ENCODE measurements around the gene TMEM161B.
"Not testable (repeated sequence)": the region's sequence is repeated elsewhere in the genome, so short reads cannot be mapped to it uniquely, and the experiment has no call there.

The TMEM161B gene

DNA sequence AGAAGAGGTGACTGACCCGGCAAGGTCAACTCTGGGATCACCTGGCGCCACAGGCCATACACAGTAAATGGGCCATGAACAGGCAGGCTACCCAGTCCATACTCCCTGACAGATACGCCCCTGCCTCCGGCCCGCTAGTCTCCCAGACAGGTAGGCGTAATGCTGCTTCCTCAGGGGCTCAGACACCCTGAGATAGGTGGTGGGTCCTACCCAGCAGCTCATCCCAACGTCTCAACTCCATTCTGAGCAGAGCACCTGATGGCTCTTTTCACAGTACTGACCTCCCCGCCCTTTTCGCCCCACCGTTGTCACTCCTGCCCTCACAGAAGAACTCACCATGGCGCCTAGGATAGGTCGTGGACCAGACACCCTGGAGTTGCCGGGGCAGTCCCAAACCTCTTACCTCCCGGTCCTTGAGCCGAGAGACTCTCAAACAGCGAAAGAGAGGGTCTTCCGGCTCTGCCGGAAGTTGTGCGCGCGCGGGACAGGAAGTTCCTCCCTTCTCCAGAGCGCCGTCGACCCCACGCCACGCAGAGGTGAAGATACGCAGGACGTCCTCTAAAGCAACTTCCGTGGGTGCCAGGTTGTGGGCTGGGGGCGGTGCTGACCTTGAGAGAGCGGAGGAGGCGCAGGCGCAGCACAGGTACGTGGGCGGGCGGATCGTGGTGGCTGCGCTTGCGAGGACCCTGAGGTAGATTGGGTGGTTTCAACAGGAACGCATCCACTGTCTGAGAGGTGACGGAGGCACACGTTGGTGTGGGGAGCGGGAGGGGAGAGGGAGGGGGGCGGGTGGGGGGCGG, at the start of gene TMEM161B:
TMEM161B (minus strand) TSS at position 461 of the 800 bp plus-strand sequence; CDS start at position 339, 122 bp downstream.
- peak; percentile 97 for DNase-seq (ENCODE audit: low spot score)

DNA sequence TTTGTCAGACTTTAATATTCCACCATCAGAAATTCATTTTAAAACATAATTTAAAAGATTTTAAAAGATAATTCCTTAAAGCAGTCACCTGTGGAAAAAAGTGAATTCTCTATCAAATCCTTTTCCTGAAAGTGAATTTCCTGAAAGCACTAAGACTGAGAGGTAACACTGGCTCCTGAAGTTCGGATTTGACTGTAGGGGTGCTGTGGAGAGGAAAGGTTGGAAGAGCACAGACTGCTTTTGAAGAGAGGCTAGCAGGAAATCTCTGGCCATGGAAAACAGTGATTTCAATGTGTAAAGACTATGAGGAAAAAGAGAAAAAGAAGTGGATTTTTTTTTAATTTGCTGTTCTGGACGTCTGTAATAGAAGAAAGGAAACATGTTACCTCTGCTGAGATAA, 35.7 kb upstream of the TMEM161B start:
- DNase-seq (ENCODE audit: low spot score), result no peak

DNA sequence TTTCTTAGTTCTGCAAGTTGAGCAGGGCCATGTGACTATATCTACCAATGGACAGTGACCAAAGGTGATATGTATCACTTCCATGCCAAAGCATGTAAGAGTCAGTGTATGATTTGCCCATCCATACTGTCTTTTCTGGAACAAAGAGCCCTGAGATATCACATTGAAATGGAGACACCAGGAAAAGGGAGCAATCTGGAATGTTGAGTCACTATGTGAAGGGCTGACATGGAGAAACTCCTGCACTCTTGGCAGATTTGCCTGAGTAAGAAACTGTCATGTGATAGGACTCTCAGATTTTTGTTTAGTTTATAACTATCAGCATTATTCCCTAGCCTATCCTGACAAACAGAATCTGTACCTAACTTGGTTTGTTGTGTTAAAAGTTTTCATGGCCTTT, 29.8 kb upstream of the TMEM161B start:
- DNase-seq (ENCODE audit: low spot score), result no peak

DNA sequence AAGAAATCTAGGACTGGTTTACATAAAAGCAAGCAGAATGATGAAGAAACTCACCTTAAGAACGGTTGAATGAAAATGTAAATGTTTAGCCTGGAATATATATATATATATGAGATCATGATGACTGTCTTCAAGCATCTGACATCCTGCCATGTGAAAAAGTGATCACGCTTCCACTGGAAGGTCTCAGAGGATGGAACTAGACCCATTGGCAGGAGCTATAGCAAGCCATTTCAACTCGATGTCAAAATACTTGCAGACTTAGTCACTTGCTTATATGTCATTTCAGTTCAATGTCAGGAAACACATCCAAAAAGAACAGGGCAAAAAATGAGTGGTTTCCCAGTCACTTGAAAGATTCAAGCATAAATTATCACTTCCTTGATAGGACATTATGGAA, 22.2 kb upstream of the TMEM161B start:
- no peak for DNase-seq (ENCODE audit: low spot score)

DNA sequence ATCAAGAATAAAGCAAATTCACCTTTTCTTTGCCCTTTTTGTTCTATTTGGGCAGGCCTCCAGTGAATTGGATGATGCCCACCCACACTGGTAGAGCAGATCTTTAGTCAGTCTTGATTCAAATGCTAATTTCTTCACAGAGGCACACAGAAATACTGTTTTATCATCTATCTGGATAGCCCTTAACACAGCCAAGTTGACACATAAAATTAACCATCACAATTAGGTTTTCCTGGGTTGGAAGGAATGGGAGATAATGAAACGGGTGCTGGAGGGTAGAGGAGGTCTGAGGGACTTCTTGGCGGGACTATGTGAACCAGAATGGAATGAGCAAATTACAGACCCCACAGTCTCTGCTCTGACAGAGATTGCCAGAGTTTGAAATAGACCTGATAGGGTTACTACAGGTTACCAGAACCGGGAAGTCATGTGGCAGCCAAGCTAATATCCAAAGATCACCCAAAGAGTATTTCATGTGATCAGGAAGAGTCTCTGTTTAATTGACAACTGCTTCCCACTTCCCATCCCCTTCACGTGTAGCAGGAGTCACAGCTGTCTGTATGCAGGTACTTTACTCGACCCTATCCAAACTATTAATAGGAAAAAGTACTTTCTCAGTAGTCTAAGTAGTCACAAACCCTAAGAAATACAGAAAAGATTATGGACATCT, 20.0 kb upstream of the TMEM161B start:
- DNase-seq (ENCODE audit: low spot score), result no peak

DNA sequence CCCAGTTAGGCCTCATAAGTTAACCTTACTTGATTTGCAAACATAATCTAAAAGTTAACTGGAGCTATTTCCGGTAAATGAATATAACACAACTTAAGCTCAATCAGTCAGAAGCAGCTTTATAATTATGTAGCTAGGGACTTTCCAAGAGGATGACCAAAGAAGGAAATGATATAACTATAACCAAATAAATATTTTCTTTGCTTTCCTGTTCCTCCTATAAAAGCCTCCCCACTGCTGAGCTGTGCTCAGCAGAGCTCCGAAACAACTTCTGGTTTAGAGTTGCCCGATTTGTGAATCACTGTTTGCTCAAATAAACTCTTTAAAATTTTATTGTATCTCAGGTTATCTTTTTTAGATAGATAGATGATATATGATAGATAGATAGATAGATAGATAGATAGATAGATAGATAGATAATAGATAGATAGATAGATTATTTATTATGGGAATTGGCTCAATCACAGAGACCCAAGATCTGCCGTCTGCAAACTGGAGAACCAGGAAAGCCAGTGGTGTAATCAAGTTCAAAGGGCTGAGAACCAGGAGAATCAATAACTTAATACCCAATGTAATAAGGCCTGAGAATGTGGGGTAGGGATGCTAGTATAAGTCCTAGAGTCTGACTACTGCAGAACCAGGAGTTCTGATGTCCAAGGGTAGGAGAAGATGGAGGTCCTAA, 19.3 kb upstream of the TMEM161B start:
- DNase-seq (ENCODE audit: low spot score), result no peak

DNA sequence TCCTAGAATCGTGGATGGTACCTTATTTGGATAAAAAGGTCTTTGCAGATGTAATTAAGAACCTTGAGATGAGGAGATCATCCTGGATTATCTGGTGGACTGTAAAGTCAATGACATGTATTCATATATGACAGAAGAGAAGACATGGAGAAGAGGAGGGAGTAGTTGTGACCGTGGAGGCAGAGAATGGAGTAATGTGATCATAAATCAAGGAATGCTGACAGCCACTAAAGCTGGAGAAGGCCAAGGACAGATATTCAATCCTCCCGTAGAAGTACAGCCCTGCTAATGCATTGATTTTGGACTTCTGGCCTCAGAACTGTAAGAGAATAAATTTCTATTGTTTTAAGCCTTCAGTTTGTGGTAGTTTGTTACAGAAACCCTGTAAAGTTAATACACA, 18.7 kb upstream of the TMEM161B start:
- DNase-seq (ENCODE audit: low spot score), result no peak

DNA sequence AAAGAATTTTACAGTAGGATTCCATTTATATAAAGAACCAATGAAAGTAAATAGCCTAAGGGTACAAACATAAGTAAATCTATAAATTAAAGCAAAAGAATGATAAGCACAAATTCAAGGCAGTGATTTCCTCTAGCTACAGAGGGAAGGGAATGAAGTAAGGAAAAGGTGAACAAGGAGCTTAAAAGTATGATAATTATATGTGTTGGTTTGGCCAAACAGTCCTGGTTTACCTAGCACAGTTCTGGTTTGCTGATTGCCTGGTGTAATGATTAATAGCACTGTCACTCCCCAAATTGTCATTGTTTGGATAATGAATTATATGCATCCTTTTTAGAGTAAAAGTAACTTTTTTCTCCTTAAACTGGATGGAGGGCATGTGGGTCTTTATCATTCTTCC, 15.0 kb upstream of the TMEM161B start:
- DNase-seq (ENCODE audit: low spot score), result no peak

DNA sequence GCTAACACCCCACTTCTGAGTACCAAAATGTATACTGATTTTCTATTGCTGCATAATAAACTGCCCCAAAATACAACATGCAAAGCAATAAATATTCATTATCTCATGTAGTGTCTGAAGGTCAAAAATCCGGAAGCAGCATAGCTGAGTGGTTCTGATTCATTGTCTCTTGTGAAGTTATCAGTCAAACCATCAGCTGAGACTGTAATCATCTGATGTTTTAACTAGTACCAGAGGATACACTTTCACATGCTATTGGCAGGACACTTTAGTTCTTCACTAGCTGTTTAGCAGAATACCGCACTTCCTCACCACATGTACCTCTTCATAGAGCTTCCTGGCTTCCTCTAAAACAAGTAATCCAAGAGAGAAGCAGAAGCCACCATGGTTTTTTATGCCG, 12.7 kb upstream of the TMEM161B start:
- no peak for DNase-seq (ENCODE audit: low spot score)

DNA sequence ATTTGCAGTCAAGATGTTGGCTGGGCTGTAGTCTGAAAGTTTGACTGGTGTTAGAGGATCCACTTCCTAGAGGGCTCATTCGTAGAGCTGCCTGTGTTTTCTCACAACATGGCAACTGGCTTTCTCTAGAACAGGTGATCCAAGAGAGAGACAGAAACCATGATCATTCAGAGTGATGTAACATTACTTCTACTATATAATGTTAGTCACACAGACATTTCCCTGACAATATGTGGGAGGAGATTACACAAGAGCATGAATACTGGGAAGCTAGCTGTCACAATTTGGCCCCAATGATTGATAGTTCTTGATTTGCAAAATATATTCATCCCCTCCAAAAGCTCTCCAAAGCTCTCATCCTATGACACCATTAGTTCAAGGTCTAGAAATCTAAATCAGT, 10.9 kb upstream of the TMEM161B start:
- no peak for DNase-seq (ENCODE audit: low spot score)

DNA sequence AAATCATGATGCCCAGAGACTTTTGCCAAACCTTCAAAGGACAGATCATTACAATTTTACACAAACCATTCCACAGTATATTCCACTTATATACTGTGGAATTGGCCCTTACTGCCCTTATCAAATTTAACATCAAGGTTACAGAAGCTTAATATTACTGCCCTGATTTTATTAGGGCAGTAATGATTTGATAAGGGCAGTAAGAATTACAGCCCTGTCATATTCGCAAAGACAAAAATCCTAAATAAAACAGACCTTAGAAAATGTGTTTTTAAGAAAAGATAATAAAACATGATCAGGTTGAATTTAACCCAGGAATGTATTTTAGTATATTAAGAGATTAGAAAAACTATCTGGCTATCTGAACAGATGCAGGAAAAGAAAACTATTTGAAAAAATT, 7.7 kb upstream of the TMEM161B start:
- no peak for DNase-seq (ENCODE audit: low spot score)

DNA sequence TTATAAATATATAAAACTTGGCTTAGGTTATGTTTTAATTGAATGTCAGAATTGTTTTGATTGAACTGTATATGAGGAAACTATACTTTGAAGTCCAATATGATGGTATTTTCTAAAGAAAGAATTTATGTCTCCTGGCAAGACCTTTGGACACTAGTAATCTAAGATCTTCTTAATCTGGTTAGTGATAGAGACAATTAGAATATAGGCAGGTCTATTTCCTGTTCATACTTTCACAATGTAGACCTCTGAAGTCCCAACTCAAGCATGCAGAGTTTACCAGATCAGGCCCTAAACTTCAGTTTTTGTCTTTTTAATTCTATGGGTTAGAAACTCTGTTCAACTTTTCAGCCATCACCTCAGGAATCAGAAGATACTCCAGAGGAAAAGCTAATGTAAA, 6.9 kb upstream of the TMEM161B start:
- DNase-seq (ENCODE audit: low spot score), result no peak

DNA sequence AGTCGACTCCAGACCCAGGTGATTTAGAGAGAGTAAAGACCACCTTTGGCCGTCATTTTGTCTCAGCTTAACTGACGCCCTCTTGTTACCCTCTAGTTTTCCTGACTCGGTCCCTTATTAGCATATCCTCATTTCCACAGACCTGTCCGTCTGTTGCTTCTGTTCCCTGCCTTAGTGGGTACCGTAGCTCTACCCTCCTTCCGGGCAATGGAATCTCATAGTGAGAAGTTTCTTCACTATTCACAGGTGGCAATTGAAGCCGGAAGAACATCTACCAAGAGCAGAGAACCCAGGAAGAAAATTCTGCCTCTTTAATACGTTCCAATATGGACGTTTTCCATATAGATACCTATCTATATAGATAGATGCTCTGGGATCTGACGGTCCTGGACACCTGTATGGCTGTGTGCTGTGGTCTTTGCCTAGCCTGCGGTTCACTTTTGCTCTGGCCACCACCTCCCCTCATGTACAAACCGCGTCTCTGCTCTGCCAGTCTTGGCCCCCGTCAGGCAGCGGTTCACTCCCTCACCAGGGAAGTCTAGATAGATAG, 652 bp upstream of the TMEM161B start:
- DNase-seq (ENCODE audit: low spot score), result peak; percentile 44

DNA sequence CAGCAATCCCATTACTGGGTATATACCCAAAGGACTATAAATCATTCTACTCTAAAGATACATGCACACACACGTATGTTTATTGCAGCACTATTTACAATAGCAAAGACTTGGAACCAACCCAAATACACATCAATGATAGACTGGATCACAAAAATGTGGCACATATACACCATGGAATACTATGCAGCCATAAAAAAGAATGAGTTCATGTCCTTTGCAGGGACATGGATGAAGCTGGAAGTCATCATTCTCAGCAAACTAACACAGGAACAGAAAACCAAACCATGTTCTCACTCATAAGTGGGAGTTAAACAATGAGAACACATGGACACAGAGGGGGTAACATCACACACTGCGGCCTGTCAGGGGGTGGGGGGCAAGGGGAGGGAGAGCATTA, 4.1 kb downstream of the TMEM161B start:
- DNase-seq (ENCODE audit: low spot score), result not testable (repeated sequence)

DNA sequence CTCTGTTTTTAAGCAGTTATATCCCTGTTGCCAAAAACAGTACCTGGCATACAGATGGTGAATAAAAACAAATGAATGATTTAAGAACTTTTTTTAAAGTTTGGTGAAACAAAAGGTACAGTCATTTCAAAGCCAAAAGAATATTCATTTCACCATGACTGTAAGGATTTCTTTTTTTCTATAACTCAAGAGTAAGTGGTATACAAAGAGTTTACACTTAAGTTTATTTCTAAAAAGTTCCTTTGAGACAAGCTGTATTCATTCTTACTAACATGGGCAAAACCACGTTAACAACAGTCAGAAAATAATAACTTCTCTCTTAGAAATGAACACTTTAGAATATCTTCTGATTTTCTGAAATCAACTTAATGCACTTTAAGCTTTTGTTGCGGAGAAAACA, 5.3 kb downstream of the TMEM161B start:
- no peak for DNase-seq (ENCODE audit: low spot score)

DNA sequence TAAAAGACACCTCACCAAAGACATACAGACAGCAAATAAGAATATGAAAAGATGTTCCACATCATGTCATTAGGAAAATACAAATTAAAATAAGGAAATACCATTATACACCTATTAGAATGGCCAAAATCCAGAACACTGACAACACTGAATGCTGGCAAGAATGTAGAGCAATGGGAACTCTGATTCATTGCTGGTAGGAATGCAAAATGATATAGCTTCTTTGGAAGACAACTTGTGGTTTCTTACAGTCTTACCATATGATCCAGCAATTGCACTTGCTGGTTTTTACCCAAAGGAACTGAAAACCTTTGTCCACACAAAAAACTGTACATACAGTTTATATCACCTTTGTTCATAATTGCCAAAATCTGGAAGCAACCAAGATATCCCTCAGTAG, 6.5 kb downstream of the TMEM161B start:
- no peak for DNase-seq (ENCODE audit: low spot score)

DNA sequence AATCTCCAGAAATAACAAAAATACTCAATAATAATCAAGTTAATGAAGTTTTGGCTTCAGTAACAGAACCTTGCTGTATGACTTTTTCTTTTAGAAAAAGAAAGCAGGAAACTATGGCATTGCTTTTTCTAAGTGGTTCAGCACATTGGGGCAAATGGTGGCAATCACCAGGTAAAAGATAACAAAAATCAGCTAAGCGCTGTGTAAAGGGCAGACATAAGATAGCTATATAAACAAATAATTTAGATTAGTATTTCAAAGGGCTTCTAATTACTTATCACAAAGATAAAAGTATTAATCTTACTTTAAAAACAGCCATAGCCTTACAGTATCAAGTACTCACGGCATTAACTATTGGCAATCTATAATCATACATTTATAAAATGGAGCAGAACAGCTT, 10.0 kb downstream of the TMEM161B start:
- DNase-seq (ENCODE audit: low spot score), result no peak

DNA sequence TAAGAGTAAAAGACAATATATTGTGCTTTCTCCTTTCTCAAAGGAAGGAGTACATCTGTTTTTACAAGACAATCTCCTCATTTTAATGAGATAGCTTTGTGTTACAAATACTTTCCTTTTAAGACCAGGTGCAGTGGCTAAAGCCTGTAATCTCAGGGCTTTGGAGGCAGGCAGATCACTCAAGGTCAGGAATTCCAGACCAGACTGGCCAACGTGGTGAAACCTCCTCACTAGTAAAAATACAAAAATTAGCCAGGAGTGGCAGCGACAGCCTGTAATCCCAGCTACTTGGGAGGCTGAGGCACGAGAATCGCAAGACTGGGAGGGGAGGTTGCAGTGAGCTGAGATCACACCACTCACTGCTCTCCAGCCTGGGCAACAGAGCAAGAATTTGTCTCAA, 11.8 kb downstream of the TMEM161B start:
- DNase-seq (ENCODE audit: low spot score), result no peak

DNA sequence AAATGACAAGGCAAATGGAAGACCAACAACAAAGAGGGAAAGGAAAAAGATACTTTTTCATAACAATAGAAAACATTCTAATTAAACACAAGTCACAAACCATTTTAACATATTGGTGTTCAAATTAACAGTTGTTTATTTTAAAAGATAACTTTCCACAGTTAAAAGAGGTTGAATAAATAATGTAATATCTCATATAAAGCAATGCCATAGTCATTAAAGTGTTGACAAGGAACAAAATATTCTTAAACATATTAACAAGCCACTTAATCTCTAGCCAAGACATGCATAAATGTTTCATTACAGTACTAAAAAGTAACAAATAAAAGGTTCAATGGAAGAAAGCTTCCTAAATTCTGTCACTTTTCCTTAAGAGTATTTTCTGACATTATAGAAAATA, 12.6 kb downstream of the TMEM161B start:
- DNase-seq (ENCODE audit: low spot score), result no peak

DNA sequence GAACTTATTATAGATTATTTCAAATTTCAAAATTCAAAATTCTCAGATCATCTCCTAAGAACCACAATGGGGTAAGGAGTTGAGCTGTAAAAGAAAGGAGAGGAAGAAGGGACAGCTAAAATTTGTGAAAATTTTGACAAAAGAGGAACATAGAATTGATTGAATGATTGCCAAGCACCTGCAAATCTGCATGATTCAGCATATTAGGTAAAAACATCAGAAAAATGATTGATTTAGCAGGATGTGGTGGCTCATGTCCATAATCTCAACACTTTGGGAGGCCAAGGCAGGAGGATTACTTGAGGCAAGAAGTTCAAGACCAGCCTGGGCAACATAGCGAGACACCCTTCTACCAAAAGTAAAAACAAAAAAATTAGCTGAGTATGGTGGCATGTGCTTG, 14.3 kb downstream of the TMEM161B start:
- DNase-seq (ENCODE audit: low spot score), result no peak

DNA sequence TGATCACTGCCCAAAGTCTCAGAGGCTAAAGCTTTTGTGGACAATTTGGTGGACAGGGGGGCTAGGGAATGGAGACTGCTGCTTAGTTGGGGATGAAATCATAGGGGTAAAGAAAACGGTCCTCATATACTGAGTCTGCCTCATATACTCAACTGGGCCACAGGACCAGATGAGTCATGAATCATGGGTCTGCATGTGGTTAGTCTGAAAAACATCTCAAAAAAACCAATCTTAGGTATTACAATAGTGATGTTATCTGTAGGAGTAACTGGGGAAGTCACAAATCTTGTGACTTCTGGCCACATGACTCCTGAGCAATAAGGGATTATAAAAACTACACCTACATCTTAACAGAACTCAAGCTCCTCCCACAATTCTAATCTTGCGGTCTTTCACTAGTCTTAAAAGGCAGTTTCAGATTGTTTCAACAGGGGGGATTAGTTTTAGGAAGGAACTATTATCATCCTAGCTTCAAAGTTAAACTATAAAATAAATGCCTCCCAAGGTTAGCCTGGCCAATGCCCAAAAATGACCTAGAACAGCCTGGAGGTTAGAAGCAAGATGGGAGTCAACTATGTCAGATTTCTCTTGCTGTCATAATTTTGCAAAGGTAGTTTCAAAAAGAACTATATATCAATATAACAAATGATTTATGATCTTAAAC, 17.5 kb downstream of the TMEM161B start:
- no peak for DNase-seq (ENCODE audit: low spot score)

DNA sequence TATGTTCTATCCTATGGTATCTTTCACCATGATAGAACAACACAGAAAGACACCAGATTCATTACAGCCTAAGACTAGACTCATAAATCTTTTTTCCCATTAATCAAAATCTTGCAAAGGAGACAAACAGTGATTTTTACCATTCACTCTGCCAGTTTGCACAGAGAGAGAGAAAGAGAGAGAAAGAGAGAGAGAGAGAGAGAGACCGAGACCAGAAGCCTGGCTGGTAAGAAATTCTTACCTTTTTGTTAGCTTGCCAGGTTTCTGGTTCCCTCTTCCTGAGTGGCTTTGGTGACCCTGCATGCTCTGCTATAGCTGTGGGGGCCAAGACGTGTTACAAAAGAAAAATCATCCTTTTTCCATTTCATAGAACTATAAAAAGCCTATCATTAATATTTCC, 18.6 kb downstream of the TMEM161B start:
- DNase-seq (ENCODE audit: low spot score), result no peak
